ENCODE measurements around the gene VCAN.

Gene VCAN

DNA sequence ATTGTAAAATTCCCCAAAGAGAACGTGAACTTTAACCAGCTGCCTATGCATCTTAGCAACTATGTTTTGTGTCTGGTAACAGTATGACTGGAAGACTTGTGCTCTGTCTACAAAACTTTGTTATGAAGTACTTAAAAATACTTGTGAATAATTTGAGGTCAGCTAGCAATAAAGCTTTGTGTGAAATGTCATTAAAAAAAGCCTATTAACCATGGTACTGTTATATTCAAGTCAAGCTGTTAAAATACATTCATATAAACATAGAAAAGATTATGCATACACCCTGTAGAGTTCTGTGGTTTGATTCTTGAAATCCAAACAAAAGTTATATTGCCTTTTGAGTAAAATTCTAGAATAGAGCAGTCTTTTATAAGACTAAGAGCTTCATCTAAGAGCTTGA is 60.1 kb downstream of the VCAN start:
- no peak for DNase-seq (ENCODE audit: low spot score)

DNA sequence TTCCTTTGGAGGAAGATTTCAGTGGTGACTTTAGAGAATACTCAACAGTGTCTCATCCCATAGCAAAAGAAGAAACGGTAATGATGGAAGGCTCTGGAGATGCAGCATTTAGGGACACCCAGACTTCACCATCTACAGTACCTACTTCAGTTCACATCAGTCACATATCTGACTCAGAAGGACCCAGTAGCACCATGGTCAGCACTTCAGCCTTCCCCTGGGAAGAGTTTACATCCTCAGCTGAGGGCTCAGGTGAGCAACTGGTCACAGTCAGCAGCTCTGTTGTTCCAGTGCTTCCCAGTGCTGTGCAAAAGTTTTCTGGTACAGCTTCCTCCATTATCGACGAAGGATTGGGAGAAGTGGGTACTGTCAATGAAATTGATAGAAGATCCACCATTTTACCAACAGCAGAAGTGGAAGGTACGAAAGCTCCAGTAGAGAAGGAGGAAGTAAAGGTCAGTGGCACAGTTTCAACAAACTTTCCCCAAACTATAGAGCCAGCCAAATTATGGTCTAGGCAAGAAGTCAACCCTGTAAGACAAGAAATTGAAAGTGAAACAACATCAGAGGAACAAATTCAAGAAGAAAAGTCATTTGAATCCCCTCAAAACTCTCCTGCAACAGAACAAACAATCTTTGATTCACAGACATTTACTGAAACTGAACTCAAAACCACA is 67.4 kb downstream of the VCAN start:
- DNase-seq (ENCODE audit: low spot score), result no peak

DNA sequence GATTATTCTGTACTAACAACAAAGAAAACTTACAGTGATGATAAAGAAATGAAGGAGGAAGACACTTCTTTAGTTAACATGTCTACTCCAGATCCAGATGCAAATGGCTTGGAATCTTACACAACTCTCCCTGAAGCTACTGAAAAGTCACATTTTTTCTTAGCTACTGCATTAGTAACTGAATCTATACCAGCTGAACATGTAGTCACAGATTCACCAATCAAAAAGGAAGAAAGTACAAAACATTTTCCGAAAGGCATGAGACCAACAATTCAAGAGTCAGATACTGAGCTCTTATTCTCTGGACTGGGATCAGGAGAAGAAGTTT is 67.9 kb downstream of the VCAN start:
- DNase-seq (ENCODE audit: low spot score), result no peak

DNA sequence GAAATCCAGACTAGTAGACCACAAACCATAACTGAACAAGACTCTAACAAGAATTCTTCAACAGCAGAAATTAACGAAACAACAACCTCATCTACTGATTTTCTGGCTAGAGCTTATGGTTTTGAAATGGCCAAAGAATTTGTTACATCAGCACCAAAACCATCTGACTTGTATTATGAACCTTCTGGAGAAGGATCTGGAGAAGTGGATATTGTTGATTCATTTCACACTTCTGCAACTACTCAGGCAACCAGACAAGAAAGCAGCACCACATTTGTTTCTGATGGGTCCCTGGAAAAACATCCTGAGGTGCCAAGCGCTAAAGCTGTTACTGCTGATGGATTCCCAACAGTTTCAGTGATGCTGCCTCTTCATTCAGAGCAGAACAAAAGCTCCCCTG is 68.6 kb downstream of the VCAN start:
- no peak for DNase-seq (ENCODE audit: low spot score)

DNA sequence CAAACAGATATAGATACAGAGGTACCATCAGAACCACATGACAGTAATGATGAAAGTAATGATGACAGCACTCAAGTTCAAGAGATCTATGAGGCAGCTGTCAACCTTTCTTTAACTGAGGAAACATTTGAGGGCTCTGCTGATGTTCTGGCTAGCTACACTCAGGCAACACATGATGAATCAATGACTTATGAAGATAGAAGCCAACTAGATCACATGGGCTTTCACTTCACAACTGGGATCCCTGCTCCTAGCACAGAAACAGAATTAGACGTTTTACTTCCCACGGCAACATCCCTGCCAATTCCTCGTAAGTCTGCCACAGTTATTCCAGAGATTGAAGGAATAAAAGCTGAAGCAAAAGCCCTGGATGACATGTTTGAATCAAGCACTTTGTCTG is 69.2 kb downstream of the VCAN start:
- no peak for DNase-seq (ENCODE audit: low spot score)

DNA sequence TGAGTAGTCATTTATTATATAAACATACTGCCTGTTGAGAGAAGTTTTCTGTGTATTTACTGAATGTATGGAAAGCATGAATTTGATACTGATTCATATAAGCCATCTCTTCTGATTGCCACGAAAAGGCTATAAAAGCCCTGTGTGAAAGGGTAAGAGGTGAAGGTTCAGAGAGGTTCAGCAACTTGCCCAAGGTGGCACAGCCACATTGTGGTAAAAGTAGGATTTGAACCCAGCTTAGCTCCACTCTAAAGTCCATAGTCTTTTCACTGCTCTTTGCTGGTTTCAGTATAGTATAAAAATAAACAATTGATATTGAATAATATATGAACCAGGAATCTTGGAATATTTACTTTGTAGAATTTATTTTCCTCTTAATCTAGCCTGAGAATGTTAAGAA is 71.3 kb downstream of the VCAN start:
- no peak for DNase-seq (ENCODE audit: low spot score)

DNA sequence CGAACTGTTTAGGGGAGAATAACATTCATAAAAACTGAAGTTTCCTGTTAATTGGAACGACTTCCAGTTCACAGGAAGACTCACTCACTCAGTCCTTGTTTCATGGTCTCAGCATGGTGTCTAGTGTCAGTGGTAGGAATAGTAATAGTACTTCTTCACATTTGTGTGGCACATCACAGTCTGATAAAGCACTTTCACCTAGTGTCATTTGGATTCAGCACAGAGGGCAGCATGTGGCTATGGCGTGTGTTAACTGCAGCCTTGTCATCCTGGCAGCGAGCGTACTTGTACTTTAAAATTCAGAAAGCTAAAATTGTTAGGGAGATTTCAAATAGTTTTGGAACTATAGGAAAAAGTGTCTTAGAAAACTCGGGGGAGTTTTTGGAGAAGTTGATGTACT is 72.4 kb downstream of the VCAN start:
- DNase-seq (ENCODE audit: low spot score), result no peak

DNA sequence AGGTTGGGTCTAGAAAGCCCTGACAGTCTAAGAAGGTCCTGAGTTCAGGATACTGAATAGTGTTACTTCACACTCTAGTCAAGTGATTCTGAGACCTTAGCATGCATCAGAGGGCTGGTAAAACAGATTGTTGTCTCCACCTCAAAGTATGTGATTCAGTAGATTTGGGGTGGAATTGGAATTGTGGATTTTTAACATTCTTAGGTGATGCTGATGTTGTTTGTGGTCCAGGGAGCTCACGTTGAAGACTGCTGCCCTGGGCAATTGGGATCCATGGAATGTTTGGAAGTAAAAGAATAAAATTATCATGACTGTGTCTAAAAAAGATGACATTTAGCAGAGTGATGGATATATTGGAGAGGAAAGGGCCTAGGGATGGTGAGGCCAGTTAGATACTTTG is 75.6 kb downstream of the VCAN start:
- DNase-seq (ENCODE audit: low spot score), result no peak

DNA sequence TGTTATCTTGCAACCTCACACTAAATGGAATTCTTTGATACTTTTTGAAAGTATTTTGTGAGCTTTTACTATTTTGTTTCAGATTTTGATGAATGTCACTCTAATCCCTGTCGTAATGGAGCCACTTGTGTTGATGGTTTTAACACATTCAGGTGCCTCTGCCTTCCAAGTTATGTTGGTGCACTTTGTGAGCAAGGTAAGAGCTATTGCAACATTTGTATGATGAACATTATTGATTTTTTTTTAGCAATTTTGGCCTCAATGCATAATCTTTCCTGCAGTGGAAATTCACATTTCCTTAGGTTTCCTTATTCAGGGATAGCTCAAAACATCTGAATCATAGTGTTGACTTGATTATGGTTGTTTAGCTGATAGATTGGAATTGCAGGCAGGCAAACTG is 76.3 kb downstream of the VCAN start:
- DNase-seq (ENCODE audit: low spot score), result no peak

DNA sequence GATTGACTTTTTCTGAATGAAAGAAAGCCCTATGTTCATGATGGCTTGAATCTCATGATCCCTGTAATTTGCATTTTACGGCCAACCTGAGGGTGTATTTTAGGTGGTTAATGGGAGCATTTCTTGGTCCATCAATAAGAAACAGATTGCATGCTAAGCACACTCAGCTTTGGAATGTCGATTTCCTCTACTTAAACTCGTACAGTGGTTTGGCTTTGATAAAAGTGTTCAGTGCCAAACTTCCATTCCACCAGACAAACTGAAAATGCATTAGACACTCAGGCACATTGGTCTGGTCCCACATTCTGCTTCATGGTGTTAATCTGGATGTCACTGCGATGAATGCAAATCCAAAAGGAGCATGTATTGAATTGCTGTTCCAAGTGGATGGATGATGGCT is 77.0 kb downstream of the VCAN start:
- DNase-seq (ENCODE audit: low spot score), result no peak

DNA sequence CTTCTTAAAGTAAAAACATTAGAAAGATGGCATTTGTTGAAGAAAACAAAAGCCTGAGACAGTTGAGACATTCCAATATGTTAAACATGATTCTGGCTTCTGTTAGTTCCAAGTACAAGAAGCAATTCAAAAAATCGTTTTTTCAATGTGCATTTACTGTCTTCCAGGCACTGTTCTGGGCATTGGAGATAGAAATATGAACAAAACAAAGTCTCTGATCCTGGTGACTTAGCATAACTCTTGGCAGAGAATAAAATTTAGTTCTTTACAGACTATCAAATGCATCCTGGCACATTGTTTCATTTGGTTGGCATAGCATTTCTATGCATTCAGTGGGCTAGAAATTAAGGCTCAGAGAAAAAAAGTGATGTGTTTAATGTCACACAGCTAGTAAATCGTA is 77.5 kb downstream of the VCAN start:
- DNase-seq (ENCODE audit: low spot score), result no peak

DNA sequence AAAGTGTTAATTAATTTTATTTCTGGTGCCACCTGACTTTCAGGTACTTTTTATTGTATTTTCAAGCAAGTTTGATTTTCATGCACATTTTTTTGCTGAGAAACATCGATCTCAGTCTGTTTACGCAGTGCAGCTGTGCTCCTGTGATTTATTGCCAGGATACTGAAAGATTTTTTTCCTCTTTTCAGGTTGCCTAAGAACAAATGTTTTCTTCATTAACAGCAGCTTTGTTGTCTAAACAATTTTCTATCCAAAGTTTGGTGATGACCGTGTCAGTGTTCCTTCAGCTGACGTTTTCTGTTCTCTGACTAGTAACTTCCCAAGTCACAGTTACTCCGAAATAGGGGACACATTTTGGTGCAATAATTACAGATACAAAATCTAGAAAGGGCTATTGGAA is 78.1 kb downstream of the VCAN start:
- DNase-seq (ENCODE audit: low spot score), result no peak

DNA sequence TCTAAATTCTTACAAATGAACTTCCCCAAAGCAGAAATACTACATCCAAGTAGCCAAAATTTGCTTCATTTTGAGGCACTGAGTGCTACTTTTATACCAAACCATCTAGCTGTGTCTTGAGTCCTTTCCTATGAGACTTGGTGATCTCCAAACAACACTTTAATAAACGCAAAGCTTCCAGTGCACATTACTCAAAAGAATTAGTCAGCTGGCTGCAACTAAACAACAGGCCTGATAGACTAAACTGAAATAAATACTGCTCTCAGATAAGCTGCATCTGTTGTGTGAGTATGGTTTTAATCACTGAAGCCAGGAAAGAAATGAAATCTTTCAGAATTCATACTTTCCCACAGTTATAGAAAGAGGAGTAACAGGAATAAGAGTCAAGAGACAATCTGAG is 80.3 kb downstream of the VCAN start:
- no peak for DNase-seq (ENCODE audit: low spot score)

DNA sequence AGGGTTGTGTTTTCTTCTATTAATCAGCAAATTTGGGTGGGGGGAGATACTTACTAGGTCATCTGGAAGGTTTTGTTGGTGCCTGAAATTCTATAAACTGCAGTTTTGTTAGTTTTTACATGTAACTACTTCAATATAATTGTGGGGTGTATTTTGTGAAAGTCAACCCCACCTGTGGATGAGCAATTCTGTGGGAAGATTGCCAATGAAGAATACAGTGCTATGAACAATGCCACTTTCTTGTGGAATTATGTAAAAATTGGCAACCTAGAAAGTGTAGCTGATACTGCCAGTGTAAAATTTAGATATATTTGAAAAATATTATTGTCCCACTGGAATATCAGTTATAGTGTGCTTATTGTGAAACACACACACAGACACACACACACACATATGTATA is 80.7 kb downstream of the VCAN start:
- no peak for DNase-seq (ENCODE audit: low spot score)

DNA sequence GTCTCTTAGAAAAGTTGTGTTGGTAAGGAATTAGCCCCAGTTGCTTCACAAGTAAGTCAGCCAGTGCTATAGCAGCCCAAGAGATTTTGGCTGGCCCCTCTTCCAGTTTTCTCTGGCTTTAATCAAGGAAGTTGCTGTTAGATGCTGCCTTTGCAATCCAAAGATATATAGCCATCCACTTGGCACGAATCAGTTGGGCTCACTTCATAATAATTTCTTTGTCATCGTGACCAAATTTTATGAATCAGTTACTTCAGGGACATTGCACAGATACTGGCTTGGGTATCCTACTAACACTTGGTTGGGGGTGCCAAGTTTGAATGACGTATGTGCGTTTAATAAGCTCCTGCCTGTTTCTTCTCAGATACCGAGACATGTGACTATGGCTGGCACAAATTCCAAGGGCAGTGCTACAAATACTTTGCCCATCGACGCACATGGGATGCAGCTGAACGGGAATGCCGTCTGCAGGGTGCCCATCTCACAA is 81.5 kb downstream of the VCAN start:
- no peak for DNase-seq (ENCODE audit: low spot score)

DNA sequence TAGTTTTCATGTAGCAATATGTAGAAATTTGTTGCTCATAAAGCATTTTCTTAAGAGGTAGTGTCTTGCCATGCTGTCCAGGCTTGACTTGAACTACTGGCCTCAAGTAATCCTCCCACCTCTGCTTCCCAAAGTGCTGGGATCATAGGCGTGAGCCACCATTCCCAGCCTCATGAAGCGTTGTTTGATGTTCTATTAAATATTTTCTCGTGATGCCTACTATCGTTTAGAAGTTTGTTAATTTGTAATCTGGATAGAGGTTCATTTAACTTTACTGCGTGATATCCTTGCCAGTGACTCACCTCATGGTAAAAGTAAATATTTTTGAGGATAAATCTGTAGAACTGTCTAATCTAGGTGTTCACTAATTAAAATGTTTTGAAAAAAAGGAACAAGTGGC is 82.6 kb downstream of the VCAN start:
- no peak for DNase-seq (ENCODE audit: low spot score)

DNA sequence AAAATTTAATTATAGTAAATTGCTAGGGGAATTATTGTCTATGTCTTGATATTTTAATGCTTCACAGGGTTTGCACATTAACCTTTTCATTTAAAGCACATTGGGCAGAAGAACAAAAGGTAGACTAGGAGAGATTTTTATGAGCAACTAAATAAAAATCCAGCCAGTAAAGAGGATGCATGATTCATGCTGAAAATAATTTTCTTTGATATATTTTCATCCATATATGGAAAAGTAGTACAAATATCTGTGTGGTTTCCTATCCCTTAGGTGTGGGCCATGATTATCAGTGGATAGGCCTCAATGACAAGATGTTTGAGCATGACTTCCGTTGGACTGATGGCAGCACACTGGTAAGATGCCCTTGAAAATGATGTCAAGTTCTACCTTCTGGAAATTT is 83.1 kb downstream of the VCAN start:
- no peak for DNase-seq (ENCODE audit: low spot score)

DNA sequence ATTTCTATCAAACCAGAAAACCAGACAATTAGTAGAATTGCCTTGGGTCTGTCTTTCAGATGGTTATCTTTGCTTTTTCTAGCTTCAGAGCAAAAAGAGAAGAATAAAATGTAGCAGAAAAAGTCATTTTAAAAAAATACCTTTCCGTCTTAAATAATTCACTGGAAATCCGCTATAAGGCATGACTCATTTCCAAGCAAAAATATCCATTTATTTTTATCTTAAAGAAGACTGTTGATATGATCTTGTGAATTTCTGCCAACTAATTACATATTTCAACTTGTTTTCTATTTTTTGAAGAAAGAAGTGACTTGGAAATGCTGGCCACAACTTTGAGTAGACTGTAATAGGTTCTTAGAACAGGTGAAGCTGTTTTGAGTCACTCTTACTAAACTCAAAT is 83.7 kb downstream of the VCAN start:
- DNase-seq (ENCODE audit: low spot score), result no peak

DNA sequence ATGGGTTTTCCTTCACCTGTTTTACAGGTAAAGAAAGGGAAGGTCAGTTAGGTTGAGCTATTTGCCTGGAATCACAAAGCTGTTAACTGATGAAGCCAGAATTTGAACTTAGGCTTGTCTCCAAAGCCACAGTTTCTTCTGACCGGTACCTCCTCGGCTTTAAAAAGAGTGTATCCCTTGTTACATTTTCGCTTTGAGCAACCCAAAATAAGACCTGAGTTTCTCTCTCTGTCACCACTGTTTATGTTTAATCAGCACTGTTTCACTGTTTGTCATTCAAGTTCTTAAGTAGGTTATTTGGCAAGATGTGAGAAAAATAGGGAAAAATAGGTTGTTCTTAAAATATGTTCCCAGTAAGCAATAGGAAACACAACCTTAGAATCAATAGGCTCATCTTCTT is 84.6 kb downstream of the VCAN start:
- no peak for DNase-seq (ENCODE audit: low spot score)

DNA sequence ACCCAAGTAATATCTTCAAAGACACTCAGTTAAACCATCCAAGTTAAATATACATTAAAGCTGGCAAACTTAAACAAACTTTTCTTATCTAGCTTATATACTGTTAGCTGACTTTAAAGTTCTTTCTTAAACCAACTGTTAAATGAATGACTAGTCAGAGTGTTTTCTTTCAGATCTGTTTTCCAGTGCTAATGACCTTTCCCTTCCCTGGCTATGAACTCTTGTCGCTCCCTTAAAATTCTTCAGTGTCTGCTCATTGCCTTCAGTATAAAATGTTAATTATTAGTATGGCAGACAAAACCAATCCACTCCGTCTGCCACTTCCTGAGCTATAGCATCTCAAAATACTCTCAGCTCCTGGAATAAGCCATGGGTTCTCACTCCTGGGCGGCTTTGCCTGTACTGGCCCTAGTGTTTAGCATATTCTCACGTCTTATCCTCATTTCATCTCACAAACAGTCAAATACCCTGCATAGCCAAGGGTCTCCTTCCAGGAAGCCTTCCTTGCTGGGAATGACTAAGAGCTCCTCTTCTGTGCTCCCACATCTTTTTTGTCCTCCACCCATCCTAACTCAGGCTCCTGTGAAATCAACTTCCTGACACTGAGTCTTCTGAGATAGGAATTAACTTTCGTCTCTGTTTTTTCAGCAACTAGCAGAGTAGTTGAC is 87.7 kb downstream of the VCAN start:
- DNase-seq (ENCODE audit: low spot score), result no peak

DNA sequence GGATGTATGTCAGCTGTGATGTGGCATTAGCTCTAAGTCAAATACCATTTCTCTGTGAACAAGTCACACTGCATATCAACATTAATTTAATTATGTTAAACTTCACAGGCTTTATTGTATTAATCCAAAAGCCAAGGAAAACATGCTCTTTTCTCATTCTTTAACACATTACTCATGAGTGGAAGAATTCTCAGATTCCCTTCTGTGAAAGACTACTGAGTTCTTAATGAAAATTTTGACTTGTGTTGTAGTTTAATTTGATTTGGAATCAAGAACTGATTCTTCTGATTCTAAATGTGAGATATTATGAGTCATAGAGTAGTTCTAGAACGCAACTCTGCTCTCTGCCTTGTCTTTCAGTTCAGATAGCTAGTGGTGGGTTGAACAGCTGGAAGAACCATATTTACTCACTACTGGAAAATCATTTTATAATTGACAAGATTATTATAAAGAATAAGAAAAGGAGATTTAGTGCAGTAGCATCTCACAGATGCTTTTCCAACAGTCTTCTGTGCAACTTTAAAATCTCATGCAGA is 90.6 kb downstream of the VCAN start:
- no peak for DNase-seq (ENCODE audit: low spot score)

DNA sequence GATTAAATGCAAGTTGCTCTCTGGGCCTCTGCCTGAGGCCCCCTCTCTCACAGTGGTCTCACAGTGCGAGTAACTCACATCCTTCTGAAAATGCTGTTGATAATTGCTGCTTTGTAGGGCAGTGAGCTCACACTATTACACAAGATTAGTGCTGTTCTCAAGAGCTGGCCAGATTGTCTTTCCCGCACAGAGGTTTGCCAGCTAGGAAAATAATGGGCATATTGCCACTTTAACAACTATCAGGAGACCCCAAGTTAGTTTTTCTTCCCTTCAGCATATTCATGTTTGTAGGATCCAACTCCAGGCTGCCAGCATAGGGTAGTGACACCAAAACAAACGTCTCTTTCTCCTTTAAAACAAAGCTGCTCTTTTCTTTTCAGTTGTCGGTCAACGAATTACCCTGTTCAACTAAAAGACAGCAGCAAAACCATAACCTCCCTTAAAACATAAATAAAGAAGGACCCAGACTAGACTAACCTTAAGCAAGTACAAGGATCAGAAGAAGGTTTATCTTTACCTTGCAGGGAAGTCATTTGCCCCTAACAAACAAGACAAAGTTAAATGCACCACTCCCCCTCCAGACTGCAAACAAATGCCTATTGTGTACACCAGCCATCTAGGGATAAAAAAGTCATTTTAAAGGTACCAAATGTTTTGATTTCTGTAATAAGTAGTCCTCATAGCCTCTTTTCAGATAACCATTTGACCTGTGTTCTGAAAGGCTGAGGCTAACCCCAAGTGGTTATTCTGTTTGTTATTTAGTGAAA is 91.4 kb downstream of the VCAN start:
- no peak for DNase-seq (ENCODE audit: low spot score)

DNA sequence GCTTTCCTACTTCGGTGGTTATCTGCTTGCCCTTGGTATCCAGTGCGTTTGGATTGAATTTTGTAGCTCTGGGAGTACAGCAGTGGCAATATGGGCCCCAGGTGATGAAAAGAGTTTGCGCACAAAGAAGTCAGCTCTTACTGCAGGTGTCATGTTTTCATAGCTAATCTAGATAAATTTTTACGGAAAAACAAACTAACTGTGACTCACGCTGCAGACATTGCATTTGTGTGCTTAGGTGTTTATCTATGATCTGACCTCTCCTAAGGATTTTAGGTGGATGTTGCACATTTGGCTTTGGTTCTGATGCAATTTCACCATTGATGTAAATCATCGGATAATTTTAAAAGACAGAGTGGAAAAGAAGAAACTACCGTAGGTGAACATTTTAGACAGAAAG is 92.1 kb downstream of the VCAN start:
- DNase-seq (ENCODE audit: low spot score), result no peak

All from CD4-positive, alpha-beta T cell treated with Interleukin-2 at 100 ng/mL for 4 hours (primary cell).